Limb (tissue), 2 donors: Measurements from ENCODE around the gene RGL2.
"Not testable (repeated sequence)": the region's sequence is repeated elsewhere in the genome, so short reads cannot be mapped to it uniquely, and the experiment has no call there.

Experiments used
- DNase-seq, 2 donors: peaks; one replicate each; pipeline ENCODE4 v3.0.0-alpha.2; 2016; ENCODE audit errors: extremely low spot score in 2 of 2

The RGL2 gene

DNA sequence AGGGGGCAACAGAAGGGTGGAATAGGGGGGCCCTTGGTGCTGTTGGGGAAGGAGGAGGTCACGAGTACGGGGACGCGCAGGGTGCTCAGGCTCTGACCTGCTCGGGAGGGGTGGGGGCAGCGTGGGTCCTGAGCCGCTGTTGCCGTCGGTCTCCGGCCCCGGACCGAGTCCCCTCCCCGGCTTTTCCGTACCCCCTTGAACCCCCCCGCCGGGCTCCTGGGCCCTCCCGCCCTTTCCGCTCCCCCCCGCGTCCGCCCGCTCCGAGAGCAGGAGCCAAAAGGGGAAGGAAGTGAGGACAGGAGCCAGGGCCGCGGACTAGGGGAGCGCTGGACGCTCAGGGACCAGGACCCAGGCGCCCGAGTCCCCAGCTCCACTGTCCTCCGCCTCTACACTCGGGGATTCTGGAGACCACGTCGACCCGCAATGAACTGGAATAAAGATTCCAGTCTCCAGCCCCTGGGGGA, at the start of gene RGL2:
Gene RGL2 (minus strand): TSS at position 170 of the 464 bp plus-strand sequence. CDS start 332 bp downstream, outside the sequence.
- DNase-seq: peak; percentile 66 to 85

DNA sequence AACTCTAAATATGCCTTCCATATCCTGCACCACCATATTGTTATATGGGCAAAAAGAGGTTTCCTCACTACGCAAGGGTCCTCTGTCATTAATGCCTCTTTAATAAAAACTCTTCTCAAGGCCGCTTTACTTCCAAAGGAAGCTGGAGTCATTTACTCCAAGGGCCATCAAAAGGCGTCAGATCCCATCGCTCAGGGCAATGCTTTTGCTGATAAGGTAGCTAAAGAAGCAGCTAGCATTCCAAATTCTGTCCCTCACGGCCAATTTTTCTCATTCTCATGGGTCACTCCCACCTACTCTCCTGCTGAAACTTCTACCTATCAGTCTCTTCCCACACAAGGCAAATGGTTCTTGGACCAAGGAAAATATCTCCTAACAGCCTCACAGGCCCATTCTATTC, 49.1 kb upstream of the RGL2 start:
- no peak for DNase-seq

DNA sequence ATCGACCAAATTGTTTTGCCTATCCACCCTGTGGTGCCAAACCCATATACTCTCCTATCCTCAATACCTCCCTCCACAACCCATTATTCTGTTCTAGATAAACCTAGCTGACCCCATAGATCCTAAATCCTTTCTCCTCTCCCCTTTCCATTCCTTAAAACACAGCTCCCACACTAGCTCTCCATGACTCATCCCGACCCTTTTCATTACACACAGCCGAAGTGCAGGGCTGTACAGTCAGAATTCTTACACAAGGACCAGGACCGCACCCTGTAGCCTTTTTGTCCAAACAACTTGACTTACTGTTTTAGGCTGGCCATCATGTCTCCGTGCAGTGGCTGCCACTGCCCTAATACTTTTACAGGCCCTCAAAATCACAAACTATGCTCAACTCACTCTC, 48.2 kb upstream of the RGL2 start:
- not testable (repeated sequence) for DNase-seq

DNA sequence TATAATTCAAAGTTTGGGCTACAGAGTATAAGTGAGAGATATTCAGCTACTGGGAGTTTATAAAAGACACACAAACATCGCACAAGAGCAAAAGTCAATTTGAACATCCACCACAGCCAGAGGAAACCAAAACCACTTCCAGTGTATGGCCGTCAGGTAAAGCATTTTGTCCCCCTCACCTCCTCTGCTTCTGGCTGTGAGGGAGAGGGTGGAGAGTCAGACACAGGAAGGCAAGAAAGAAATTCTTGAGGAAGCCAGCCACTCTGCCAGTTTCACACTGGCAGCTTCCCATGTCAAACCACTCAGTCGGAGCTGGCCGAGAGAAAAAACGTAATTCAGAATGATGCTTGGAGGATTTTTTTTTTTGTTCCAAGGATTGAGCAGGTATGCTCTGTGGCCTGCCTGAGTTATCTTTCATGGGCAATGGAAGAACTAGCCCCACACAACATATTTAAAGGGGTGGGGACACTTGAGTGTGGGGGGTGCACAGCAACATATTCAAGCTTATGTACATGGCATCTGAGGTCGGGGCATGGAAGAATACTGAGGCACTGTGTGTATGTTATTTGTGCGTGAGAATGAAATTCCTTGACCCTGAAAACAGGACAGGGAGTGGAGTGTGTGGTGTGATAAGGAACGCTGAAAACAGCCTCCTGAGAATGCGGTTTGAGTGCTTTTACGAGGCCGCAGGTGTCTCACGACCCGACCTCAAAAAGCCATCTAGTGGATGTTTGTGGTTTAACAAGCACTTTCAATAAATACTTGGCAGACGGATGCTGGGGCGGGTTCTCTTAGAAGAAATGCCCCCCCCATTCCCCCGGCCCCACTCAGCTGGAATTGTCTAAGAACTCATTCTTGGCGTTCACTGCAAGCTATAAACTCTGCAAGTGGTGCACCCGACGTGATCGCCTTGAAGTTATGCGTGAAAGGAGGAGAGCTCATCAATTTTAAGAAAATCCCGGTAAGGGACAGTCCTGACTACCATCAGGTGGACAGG, 46.3 kb upstream of the RGL2 start:
- DNase-seq: peak; percentile 68 to 79

GRCh38 chr6:33343953-33344611, 45.3 kb upstream of the RGL2 start:
- no peak for DNase-seq

DNA sequence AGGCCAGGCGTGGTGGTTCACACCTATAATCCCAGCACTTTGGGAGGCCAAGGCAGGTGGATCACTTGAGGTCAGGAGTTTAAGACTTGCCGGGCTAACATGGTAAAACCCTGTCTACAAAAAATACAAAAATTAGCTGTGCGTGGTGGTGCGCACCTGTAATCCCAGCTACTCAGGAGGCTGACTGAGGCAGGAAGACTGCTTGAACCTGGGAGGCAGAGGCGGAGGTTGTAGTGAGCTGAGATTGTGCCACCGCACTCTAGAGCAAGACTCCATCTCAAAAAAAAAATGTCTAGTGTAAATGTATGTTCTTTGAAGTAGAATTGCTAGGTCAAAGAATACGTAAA, 44.8 kb upstream of the RGL2 start:
- not testable (repeated sequence) for DNase-seq

DNA sequence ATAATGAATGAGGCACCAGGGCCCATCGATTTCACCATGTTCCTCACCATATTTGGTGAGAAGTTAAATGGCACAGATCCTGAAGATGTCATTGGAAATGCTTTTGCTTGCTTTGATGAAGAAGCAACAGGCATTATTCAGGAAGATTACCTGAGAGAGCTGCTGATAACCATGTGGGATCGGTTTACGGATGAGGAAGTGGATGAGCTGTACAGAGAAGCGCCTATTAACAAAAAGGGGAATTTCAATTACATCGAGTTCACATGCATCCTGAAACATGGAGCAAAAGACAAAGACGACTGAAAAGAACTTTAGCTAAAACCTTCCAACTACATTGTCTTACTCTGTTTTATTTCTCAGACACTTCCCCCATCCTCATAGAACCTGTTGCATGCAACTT, 40.5 kb upstream of the RGL2 start:
- no peak for DNase-seq

DNA sequence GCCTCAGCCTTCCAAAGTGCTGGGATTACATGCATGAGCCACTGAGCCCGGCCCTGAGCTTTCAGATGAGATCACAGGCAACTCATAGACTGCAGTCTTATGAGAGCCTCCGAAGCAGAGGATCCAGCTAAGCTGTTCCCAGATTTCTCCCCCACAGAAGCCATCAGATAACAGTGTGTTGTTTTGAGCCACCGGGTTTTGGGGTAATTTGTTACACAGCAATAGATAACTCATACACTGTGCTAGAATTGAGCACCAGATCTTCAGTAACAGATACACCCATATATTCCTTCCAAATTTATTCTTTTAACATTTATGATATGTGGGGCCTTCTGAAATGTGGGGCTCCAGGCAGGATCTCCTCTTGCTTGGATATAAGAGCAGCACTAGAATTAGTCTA, 37.8 kb upstream of the RGL2 start:
- DNase-seq: no peak

DNA sequence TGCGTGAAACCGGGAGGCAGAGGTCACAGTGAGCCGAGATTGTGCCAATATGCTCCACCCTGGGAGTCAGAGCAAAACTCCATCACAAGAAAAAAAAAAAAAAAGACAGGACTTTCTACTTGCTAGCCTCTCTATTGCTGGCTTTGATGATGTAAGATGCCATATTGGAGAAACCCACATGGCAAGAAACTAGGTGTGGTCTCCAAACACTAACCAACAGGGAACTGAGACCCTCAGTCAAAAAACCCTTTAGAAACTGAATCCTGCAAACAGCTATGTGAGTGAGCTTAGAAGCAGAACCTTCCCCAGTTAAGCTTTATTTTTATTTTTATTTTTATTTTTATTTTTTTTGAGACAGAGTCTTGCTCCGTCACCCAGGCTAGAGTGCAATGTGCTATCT, 37.2 kb upstream of the RGL2 start:
- no peak for DNase-seq

GRCh38 chr6:33333666-33334065, 34.9 kb upstream of the RGL2 start:
- DNase-seq: no peak

- no peak for DNase-seq
Measured at GRCh38 chr6:33330736-33331135, 32.0 kb upstream of the RGL2 start.

- DNase-seq: no peak
Measured at GRCh38 chr6:33329058-33329457, 30.3 kb upstream of the RGL2 start.

DNA sequence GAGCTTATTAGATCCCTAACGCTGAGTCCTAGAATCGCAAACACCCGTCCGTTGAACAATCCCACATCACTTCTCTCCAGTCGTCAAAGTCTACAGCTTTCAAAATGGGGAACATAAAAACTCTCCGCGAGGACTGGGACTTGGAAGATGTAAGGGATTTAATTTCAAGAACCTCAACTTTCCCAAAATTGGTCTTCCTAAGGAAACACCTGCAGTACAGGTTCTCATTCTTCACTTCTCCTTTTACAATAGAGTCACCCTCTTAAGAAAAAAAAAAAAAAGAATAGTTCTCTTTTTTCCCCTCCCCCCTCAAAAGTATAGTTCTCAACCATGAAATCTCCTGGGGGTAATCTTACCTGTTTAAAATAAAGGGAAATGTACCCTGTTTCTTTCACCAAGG, 25.4 kb upstream of the RGL2 start:
- no peak for DNase-seq

GRCh38 chr6:33323623-33323948, 24.8 kb upstream of the RGL2 start:
- no peak for DNase-seq

- DNase-seq: no peak
Measured at GRCh38 chr6:33321227-33321626, 22.5 kb upstream of the RGL2 start.

GRCh38 chr6:33320315-33321181, 21.8 kb upstream of the RGL2 start:
- peak in 1 of 2 donors; percentile 23 for DNase-seq

- DNase-seq: no peak
Measured at GRCh38 chr6:33319939-33320314, 21.2 kb upstream of the RGL2 start.

GRCh38 chr6:33318426-33319073, 19.8 kb upstream of the RGL2 start:
- no peak for DNase-seq

GRCh38 chr6:33317669-33318425, 19.1 kb upstream of the RGL2 start, which contains the start of gene ZBTB22:
Gene ZBTB22, minus strand, starts transcription at chr6:33317744. Its CDS starts 828 bp downstream, at chr6:33316916.
- peak; percentile 97 to 98 for DNase-seq

- no peak for DNase-seq
Measured at GRCh38 chr6:33317419-33317668, 18.6 kb upstream of the RGL2 start.
